ENCODE data around the gene FBXO27. TPM values are rescaled to one million over a fixed set of nuclear protein-coding genes. Genes with fewer than 3 reads are reported as not detected.

Gene FBXO27
- total RNA-seq, 1 experiment from 2014 or later, result 16.4 TPM

- Histone ChIP-seq H3K4me1 (ENCODE audit: control insufficient read depth in 1 of 2, insufficient read depth in 2 of 2, low read length in 2 of 2) (peaks cover 2 to 14% of the 10 kb centered on the region in 2 experiments; a peak in 2 of 4 replicates), H3K9me2 (ENCODE audit: insufficient read depth) (no peaks in the 10 kb centered on the region), H3K36me3 (ENCODE audit: control insufficient read depth in 1 of 2, insufficient read depth in 2 of 2, low read length in 2 of 2) (no peaks in the 10 kb centered on the region), H3K9ac (ENCODE audit: low read length) (no peak overlapping the region), H3K79me2 (ENCODE audit: insufficient read depth, low read length) (no peaks in the 10 kb centered on the region), H3K27ac (ENCODE audit: low read depth, low read length) (no peak overlapping the region), H2AFZ (ENCODE audit: low read depth, low read length, poor library complexity, severe bottlenecking) (no peak overlapping the region), H3K27me3 (ENCODE audit: insufficient read depth, low read length) (no peaks in the 10 kb centered on the region), H3K4me3 (replicated peaks in 1 of 2; ENCODE audit: low read depth in 1 of 2, low read length in 2 of 2) (no peak overlapping the region), H3K9me3 (ENCODE audit: control insufficient read depth in 1 of 2, insufficient read depth in 1 of 2, low read depth in 1 of 2, low read length in 2 of 2) (no peaks in the 10 kb centered on the region), H3K4me2 (ENCODE audit: low read length) (no peak overlapping the region), H4K20me1 (ENCODE audit: insufficient read depth) (no peaks in the 10 kb centered on the region)
- intact Hi-C loops (cut with micrococcal nuclease), result no loop called here
- CTCF ChIA-PET, result interaction anchor here (0.9 kb wide), 1 partner anchor 60 kb away, joined by 3 read pairs; the partner anchor contains the start of genes MRPS12 and SARS2
- POLR2A ChIA-PET, result no interaction called here
- no peak for ATAC-seq
- BruUV-seq (replicated peaks), result no TSS peak
- DNase-seq (ENCODE audit: low read depth, low spot score), result no peak
- TF ChIP-seq SIN3A (IDR thresholded peaks at IDR 0.05; ENCODE audit: low read depth) (no peak), ZFX (IDR thresholded peaks at IDR 0.05) (no peak), ELF1 (IDR thresholded peaks at IDR 0.05; ENCODE audit: borderline replicate concordance, low read depth) (no peak), REST (IDR thresholded peaks at IDR 0.05; ENCODE audit: low read depth) (no peak), YY1 (IDR thresholded peaks at IDR 0.05; ENCODE audit: extremely low read depth, insufficient replicate concordance, low read depth, low read length) (no peak), TCF7L2 (IDR thresholded peaks at IDR 0.05; ENCODE audit: borderline replicate concordance, extremely low read depth, insufficient read depth, insufficient read length) (no peak), SP1 (IDR thresholded peaks at IDR 0.05; ENCODE audit: low read depth) (no peak), ZNF274 (IDR thresholded peaks at IDR 0.05; ENCODE audit: low read depth, low read length) (no peak), CEBPB (IDR thresholded peaks at IDR 0.05; ENCODE audit: low read depth) (no peak), CTCF (IDR thresholded peaks at IDR 0.05 in 2 of 3, conservative IDR thresholded peaks at IDR 0.05 in 1 of 3; ENCODE audit: borderline replicate concordance in 1 of 3, insufficient read depth in 1 of 3, low read depth in 2 of 3, low read length in 2 of 3) (no peak), FOSL1 (IDR thresholded peaks at IDR 0.05; ENCODE audit: low read depth) (no peak), ZBTB33 (IDR thresholded peaks at IDR 0.05; ENCODE audit: extremely low read depth, insufficient replicate concordance, low read length) (no peak), SRF (IDR thresholded peaks at IDR 0.05; ENCODE audit: low read depth) (no peak)
- RAD21 ChIA-PET (ENCODE audit: low non-redundant PET in 1 of 2, low total read pairs in 2 of 2, uncharacterized antibody in 2 of 2, unreplicated experiment in 2 of 2), result no interaction called here
Observed at GRCh38 chr19:38990949-38991697, 41.2 kb downstream of the FBXO27 start.
